K562 (cell line): ENCODE measurements around the gene NFYC. TPM values are rescaled to one million over a fixed set of nuclear protein-coding genes. Genes with fewer than 3 reads are reported as not detected.

ENCODE experiments used
- ESRRB ChIP-seq: fragments of 250-450 bp; sonication (Bioruptor Pico); IDR thresholded peaks from 2 replicates; pipeline ENCODE4 v1.5.0; 2020; ENCODE audit warnings: mild to moderate bottlenecking, moderate library complexity, borderline replicate concordance
- GATAD2A ChIP-seq: fragments of 450-650 bp; IDR thresholded peaks from 2 replicates; pipeline ENCODE4 v1.6.1; 2017
- GATAD2B ChIP-seq: fragments of 450-650 bp; IDR thresholded peaks from 2 replicates; pipeline ENCODE4 v1.6.1; 2017; ENCODE audit warnings: mild to moderate bottlenecking, borderline replicate concordance
- HDAC3 ChIP-seq: fragments of 450-650 bp; IDR thresholded peaks from 2 replicates; pipeline ENCODE4 v1.6.1; 2018; ENCODE audit warnings: borderline replicate concordance, mild to moderate bottlenecking, moderate library complexity; ENCODE audit not compliant: partially characterized antibody
- HDGF ChIP-seq: fragments of 450-650 bp; IDR thresholded peaks from 2 replicates; pipeline ENCODE4 v1.6.1; 2016
- HOXB6 ChIP-seq: fragments of 250-450 bp; sonication (Bioruptor Pico); IDR thresholded peaks from 2 replicates; pipeline ENCODE4 v1.5.1; 2022; ENCODE audit warnings: mild to moderate bottlenecking, borderline replicate concordance
- NFRKB ChIP-seq: fragments of 450-650 bp; IDR thresholded peaks from 2 replicates; pipeline ENCODE4 v1.6.1; 2016; ENCODE audit warnings: low read depth
- NRF1 ChIP-seq, 2 experiments: fragments of 450-650 bp; IDR thresholded peaks in 1 of 2; conservative IDR thresholded peaks in 1 of 2; 2 replicates each; pipeline ENCODE4 v1.6.1; 2014; ENCODE audit warnings: mild to moderate bottlenecking in 2 of 2
- PBX2 ChIP-seq, 2 experiments: IDR thresholded peaks in 1 of 2; conservative IDR thresholded peaks in 1 of 2; 2 replicates each; pipeline ENCODE4 v1.6.1; 2016; ENCODE audit warnings: low read depth in 2 of 2, mild to moderate bottlenecking in 1 of 2, missing compliant biosample characterization in 1 of 2, missing genetic modification characterization in 1 of 2, moderate library complexity in 1 of 2
- PHB ChIP-seq: fragments of 250-450 bp; sonication (Bioruptor Pico); IDR thresholded peaks from 2 replicates; pipeline ENCODE4 v1.5.0; 2021
- POLR2AphosphoS5 ChIP-seq: IDR thresholded peaks from 2 replicates; pipeline ENCODE4 v1.6.1; 2011; ENCODE audit warnings: mild to moderate bottlenecking, low read depth, low read length, moderate library complexity; ENCODE audit not compliant: control insufficient read depth, insufficient read depth
- RBM14 ChIP-seq: fragments of 200-400 bp; formaldehyde crosslinking; IDR thresholded peaks from 2 replicates; pipeline ENCODE4 v1.6.1; 2018; ENCODE audit warnings: low read depth, mild to moderate bottlenecking, low read length, moderate library complexity, borderline replicate concordance; ENCODE audit not compliant: insufficient read depth
- RBM34 ChIP-seq: fragments of 200-400 bp; formaldehyde crosslinking; IDR thresholded peaks from 2 replicates; pipeline ENCODE4 v1.6.1; 2018; ENCODE audit warnings: low read length, borderline replicate concordance; ENCODE audit not compliant: insufficient read depth
- SIN3B ChIP-seq: fragments of 450-650 bp; IDR thresholded peaks from 2 replicates; pipeline ENCODE4 v1.6.1; 2017; ENCODE audit warnings: low read depth, mild to moderate bottlenecking, moderate library complexity
- SMARCE1 ChIP-seq: fragments of 450-650 bp; IDR thresholded peaks from 2 replicates; pipeline ENCODE4 v1.7.1; 2016; ENCODE audit warnings: mild to moderate bottlenecking
- SRSF9 ChIP-seq: fragments of 200-400 bp; formaldehyde crosslinking; IDR thresholded peaks from 2 replicates; pipeline ENCODE4 v1.6.1; 2017; ENCODE audit warnings: low read depth, low read length, borderline replicate concordance
- STAG1 ChIP-seq: sonication (generic); formaldehyde crosslinking; IDR thresholded peaks from 2 replicates; pipeline ENCODE4 v1.5.0; 2020; ENCODE audit warnings: missing genetic modification reagents, borderline replicate concordance
- TEAD2 ChIP-seq: fragments of 450-650 bp; IDR thresholded peaks from 2 replicates; pipeline ENCODE4 v1.6.1; 2016; ENCODE audit warnings: missing genetic modification characterization, control low read depth, missing compliant biosample characterization
- ZFP30 ChIP-seq: fragments of 250-450 bp; sonication (Bioruptor Pico); IDR thresholded peaks from 2 replicates; pipeline ENCODE4 v1.8.0; 2022; ENCODE audit warnings: moderate library complexity, mild to moderate bottlenecking, inconsistent platforms, borderline replicate concordance
- polyA plus RNA-seq, 8 experiments: library from polyadenylated mRNA; depleted of rRNA in 4 of 8; stranded (reverse) in 5 of 8; unstranded in 3 of 8; fragments of >200 nt; fragmentation: Nextera tagmentation in 2 of 8; fragmentation: Illumina TruSeq in 1 of 8; extraction: Ambion mirVana in 2 of 8; extraction: Trizol in 1 of 8; gene quantifications; 2 replicates each; pipeline versions ENCODE4 v1.2.1 to v1.2.3, GENCODE V29; 2011 to 2014; ENCODE audit warnings: inconsistent platforms in 1 of 8, missing spikeins in 1 of 8
- total RNA-seq, 7 experiments: library from RNA; depleted of rRNA in 6 of 7; stranded (reverse); fragments of >200 nt in 6 of 7; fragmentation: Illumina TruSeq in 2 of 7; extraction: Trizol in 2 of 7; gene quantifications; 2 replicates each; pipeline versions ENCODE4 v1.2.1 to v1.2.3, GENCODE V29; 2011 to 2021; ENCODE audit warnings: low replicate concordance in 1 of 7
- TF ChIP-seq, protein P1 (sequence below): fragments of 250-450 bp; sonication (Bioruptor Pico); IDR thresholded peaks from 2 replicates; pipeline ENCODE4 v1.4.0; 2020

The NFYC gene
- total and polyA plus RNA-seq, 9 of the 15 experiments (the other 6 are each of a cell fraction or from before 2014, with no cell fraction given), result 4.8 to 59.8 (median 41.1) TPM

- TF ChIP-seq PBX2 (CRISPR knock-in tag; IDR thresholded peaks at IDR 0.05; ENCODE audit: low read depth) (no peak), PBX2 (tag; conservative IDR thresholded peaks at IDR 0.05; ENCODE audit: low read depth) (no peak), SRSF9 (no peak), GATAD2A (no peak), SIN3B (no peak), TEAD2 (tag) (no peak), HOXB6 (no peak), ZFP30 (no peak), ESRRB (no peak), POLR2AphosphoS5 (no peak), PHB (CRISPR knock-in tag) (no peak), HDAC3 (no peak), STAG1 (CRISPR knock-in tag) (no peak), NFRKB (no peak), NRF1 (conservative IDR thresholded peaks at IDR 0.05 in 1 of 2, IDR thresholded peaks at IDR 0.05 in 1 of 2) (no peak; a peak in 1 of 4 replicates), HDGF (peak; percentile 70), GATAD2B (no peak), SMARCE1 (peak; percentile 10; the same call in 1 of the 2 replicates), RBM34 (no peak), RBM14 (no peak)
- TF ChIP-seq, protein P1, sequence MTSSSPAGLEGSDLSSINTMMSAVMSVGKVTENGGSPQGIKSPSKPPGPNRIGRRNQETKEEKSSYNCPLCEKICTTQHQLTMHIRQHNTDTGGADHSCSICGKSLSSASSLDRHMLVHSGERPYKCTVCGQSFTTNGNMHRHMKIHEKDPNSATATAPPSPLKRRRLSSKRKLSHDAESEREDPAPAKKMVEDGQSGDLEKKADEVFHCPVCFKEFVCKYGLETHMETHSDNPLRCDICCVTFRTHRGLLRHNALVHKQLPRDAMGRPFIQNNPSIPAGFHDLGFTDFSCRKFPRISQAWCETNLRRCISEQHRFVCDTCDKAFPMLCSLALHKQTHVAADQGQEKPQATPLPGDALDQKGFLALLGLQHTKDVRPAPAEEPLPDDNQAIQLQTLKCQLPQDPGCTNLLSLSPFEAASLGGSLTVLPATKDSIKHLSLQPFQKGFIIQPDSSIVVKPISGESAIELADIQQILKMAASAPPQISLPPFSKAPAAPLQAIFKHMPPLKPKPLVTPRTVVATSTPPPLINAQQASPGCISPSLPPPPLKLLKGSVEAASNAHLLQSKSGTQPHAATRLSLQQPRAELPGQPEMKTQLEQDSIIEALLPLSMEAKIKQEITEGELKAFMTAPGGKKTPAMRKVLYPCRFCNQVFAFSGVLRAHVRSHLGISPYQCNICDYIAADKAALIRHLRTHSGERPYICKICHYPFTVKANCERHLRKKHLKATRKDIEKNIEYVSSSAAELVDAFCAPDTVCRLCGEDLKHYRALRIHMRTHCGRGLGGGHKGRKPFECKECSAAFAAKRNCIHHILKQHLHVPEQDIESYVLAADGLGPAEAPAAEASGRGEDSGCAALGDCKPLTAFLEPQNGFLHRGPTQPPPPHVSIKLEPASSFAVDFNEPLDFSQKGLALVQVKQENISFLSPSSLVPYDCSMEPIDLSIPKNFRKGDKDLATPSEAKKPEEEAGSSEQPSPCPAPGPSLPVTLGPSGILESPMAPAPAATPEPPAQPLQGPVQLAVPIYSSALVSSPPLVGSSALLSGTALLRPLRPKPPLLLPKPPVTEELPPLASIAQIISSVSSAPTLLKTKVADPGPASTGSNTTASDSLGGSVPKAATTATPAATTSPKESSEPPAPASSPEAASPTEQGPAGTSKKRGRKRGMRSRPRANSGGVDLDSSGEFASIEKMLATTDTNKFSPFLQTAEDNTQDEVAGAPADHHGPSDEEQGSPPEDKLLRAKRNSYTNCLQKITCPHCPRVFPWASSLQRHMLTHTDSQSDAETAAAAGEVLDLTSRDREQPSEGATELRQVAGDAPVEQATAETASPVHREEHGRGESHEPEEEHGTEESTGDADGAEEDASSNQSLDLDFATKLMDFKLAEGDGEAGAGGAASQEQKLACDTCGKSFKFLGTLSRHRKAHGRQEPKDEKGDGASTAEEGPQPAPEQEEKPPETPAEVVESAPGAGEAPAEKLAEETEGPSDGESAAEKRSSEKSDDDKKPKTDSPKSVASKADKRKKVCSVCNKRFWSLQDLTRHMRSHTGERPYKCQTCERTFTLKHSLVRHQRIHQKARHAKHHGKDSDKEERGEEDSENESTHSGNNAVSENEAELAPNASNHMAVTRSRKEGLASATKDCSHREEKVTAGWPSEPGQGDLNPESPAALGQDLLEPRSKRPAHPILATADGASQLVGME (CRISPR knock-in tag), result no peak
These were observed 111.2 kb downstream of the NFYC start (continued) for GRCh38 chr1:40802742-40803113.
